Skin epidermis (tissue), 12 donors: ENCODE data around the gene SNRPD2.

Source experiments
- H3K27ac ChIP-seq, 21 experiments: fragments of 200-600 bp; sonication (generic) in 11 of 21; one replicate each; pipeline ENCODE4 v1.5.0; 2020; ENCODE audit warnings: mild to moderate bottlenecking in 3 of 21, inconsistent platforms in 2 of 21, moderate library complexity in 2 of 21
- H3K4me3 ChIP-seq, 7 experiments: fragments of 200-600 bp; sonication (generic) in 2 of 7; one replicate each; pipeline ENCODE4 v1.5.0; 2020; ENCODE audit warnings: inconsistent platforms in 2 of 7, mild to moderate bottlenecking in 2 of 7, moderate library complexity in 1 of 7

SNRPD2 gene

DNA sequence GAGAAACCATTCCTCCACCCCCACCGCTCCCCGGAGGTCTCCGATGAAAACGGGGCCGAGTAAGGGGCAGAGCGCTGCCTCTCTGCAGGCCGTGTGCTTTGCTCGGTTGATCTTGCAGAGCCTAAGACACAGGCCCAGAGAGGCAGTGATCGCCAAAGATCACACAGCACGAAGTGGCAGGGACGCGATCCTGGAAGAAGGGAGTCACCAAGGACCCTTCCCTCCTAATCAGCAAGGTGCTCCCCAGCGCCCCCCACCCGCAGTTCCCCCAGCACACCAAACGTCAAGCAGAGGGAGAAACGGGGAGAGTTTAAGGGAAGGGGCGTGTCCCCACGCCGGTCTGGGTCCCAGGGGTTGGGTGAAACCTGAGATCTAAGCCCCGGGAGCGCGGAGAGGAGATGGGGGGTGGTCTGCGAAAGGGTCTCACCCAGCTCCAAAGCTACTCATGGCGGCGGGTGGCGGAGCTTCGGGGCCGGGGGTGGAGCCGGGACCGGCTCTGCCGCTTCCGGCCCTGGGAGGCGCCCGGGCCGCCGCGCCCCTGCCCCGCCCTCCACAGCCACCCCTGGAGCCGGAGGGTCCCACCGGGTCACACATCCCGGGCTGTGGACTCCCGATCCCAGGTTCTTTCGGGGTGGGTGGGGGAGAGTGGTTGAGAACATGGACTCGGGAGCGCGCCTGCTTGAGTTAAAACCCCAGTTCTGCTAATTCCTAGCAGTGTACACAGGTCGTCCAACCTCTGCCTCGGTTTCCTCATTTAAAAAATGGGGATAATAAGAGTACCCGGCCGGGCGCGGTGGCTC is 52.6 kb downstream of the SNRPD2 start, which contains the start of gene EML2:
EML2 (minus strand) TSS at position 468 of the 800 bp plus-strand sequence; CDS start at position 447, 21 bp downstream.
- H3K27ac ChIP-seq: peak within 1 kb of the TSS in 20 of 21 experiments; percentile 62 to 88 (median 81)
- peak within 1 kb of the TSS; percentile 46 to 72 (median 64) for H3K4me3 ChIP-seq

DNA sequence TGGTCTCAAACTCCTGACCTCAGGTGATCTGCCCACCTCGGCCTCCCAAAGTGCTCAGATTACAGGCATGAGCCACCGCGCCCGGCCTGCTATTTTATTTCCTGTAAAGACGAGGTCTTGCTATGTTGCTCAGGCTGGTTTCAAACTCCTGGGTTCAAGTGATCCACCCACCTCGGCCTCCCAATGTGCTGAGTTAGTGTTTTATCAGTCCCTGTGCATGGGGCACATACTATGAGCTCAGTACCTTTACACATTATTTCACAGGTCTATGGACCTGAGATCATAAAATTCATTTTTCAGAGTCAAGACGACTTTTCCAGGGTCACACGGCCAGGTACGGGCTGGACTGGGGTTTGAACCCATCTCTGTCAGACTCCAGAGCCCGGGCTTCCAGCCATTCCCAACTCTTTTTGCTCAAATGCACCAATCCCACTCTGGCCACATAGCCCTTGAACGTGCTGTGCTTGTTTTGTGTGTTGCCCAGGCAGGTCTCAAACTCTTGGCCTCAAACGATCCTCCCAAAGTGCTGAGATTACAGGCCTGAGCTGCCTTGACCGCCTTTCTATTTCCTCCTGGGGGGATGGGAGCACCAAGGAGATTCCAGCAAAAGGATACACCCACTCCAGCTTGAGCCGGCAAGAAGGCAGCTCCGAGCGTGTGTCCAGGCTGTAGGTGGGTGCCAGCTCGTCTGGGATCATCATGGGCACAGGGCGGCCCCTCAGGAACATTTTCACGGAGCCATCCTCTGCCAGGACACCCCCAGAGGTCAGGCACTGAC is 53.7 kb downstream of the SNRPD2 start:
- Histone ChIP-seq H3K27ac (peak overlapping the region in 18 of 21 experiments; percentile 65 to 88 (median 82)), H3K4me3 (peak overlapping the region; percentile 46 to 72 (median 64))
